Stimulated activated CD8-positive, alpha-beta memory T cell treated with anti-CD3 and anti-CD28 coated beads, Interleukin-7, amount 100 ng/mL, for 1 hour (primary cell): Measurements from ENCODE around the gene LRRC8E.
A peak's percentile ranks its signal among the peaks of the same experiment; 100 is the strongest.

ENCODE experiments used
- DNase-seq, 2 donors: peaks; one replicate each; pipeline ENCODE4 v3.0.0-alpha.2; 2020; ENCODE audit warnings: low read depth in 2 of 2

The LRRC8E gene

GRCh38 chr19:7888145-7888825 is at the start of gene LRRC8E:
Gene LRRC8E (plus strand): TSS chr19:7888510. CDS start chr19:7895604, 7,094 bp downstream.
- DNase-seq: no peak

GRCh38 chr19:7839476-7839875 is 48.8 kb upstream of the LRRC8E start:
- no peak for DNase-seq

GRCh38 chr19:7840629-7841028 is 47.7 kb upstream of the LRRC8E start:
- DNase-seq: no peak

GRCh38 chr19:7841751-7842660 is 46.3 kb upstream of the LRRC8E start:
- no peak for DNase-seq

GRCh38 chr19:7842661-7843294 is 45.5 kb upstream of the LRRC8E start:
- DNase-seq: no peak

GRCh38 chr19:7843521-7843920 is 44.8 kb upstream of the LRRC8E start:
- no peak for DNase-seq

- no peak for DNase-seq
Measured at GRCh38 chr19:7844405-7844804, 43.9 kb upstream of the LRRC8E start.

- DNase-seq: no peak
Measured at GRCh38 chr19:7844951-7845350, 43.4 kb upstream of the LRRC8E start.

- no peak for DNase-seq
Measured at GRCh38 chr19:7845390-7846154, 42.7 kb upstream of the LRRC8E start.

GRCh38 chr19:7846155-7846646 is 42.1 kb upstream of the LRRC8E start:
- DNase-seq: no peak

- no peak for DNase-seq
Measured at GRCh38 chr19:7847664-7848063, 40.6 kb upstream of the LRRC8E start.

- no peak for DNase-seq
Measured at GRCh38 chr19:7848779-7849457, 39.4 kb upstream of the LRRC8E start.

- DNase-seq: no peak
Measured at GRCh38 chr19:7849631-7849999, 38.7 kb upstream of the LRRC8E start.

GRCh38 chr19:7850000-7850813 is 38.1 kb upstream of the LRRC8E start:
- no peak for DNase-seq

- DNase-seq: no peak
Measured at GRCh38 chr19:7850945-7851622, 37.2 kb upstream of the LRRC8E start.

GRCh38 chr19:7851623-7852500 is 36.4 kb upstream of the LRRC8E start:
- no peak for DNase-seq

- DNase-seq: peak; percentile 40 to 47
Measured at GRCh38 chr19:7852851-7853769, 35.2 kb upstream of the LRRC8E start.

- no peak for DNase-seq
Measured at GRCh38 chr19:7853770-7854128, 34.6 kb upstream of the LRRC8E start.
